HepG2 (cell line): ENCODE results near the gene FAM83D. TPM values are rescaled to one million over a fixed set of nuclear protein-coding genes. Genes with fewer than 3 reads are reported as not detected.
A peak's percentile ranks its signal among the peaks of the same experiment; 100 is the strongest.

ENCODE experiments used
- ATF7 ChIP-seq, 2 experiments: fragments of 450-650 bp in 1 of 2; sonication (generic) in 1 of 2; formaldehyde crosslinking in 1 of 2; IDR thresholded peaks; 2 replicates each; pipeline versions ENCODE4 v1.4.0 to v1.6.1; 2016 to 2020; ENCODE audit warnings: antibody characterized with exemption in 1 of 2, mild to moderate bottlenecking in 1 of 2, missing genetic modification reagents in 1 of 2
- DMTF1 ChIP-seq: sonication (generic); formaldehyde crosslinking; IDR thresholded peaks from 2 replicates; pipeline ENCODE4 v1.4.0; 2020; ENCODE audit warnings: mild to moderate bottlenecking, missing genetic modification reagents
- DNMT3B ChIP-seq: conservative IDR thresholded peaks from 2 replicates; pipeline ENCODE4 v1.6.1; 2016; ENCODE audit warnings: missing biosample characterization, control low read depth
- MTA1 ChIP-seq: sonication (generic); formaldehyde crosslinking; IDR thresholded peaks from 2 replicates; pipeline ENCODE4 v1.4.0; 2020; ENCODE audit warnings: missing genetic modification reagents, mild to moderate bottlenecking, borderline replicate concordance
- NFYC ChIP-seq: IDR thresholded peaks from 2 replicates; pipeline ENCODE4 v1.6.1; 2016; ENCODE audit warnings: missing genetic modification reagents, missing compliant biosample characterization
- PHB2 ChIP-seq: fragments of 450-650 bp; IDR thresholded peaks from 2 replicates; pipeline ENCODE4 v1.6.1; 2018; ENCODE audit not compliant: partially characterized antibody
- POGK ChIP-seq: sonication (generic); formaldehyde crosslinking; conservative IDR thresholded peaks from 2 replicates; pipeline ENCODE4 v1.8.0; 2022; ENCODE audit warnings: mild to moderate bottlenecking, moderate library complexity, missing genetic modification reagents
- RFX3 ChIP-seq: IDR thresholded peaks from 2 replicates; pipeline ENCODE4 v1.6.1; 2016; ENCODE audit warnings: missing biosample characterization, missing genetic modification reagents
- SNAPC4 ChIP-seq: sonication (generic); formaldehyde crosslinking; IDR thresholded peaks from 2 replicates; pipeline ENCODE4 v1.4.0; 2020; ENCODE audit warnings: mild to moderate bottlenecking, missing genetic modification reagents
- ZNF20 ChIP-seq: sonication (generic); formaldehyde crosslinking; IDR thresholded peaks from 2 replicates; pipeline ENCODE4 v1.4.0; 2020; ENCODE audit warnings: mild to moderate bottlenecking, moderate library complexity, missing genetic modification reagents
- ZNF234 ChIP-seq: sonication (generic); formaldehyde crosslinking; conservative IDR thresholded peaks from 2 replicates; pipeline ENCODE4 v1.5.1; 2020; ENCODE audit warnings: mild to moderate bottlenecking, missing genetic modification reagents
- ZNF263 ChIP-seq: sonication (generic); formaldehyde crosslinking; IDR thresholded peaks from 2 replicates; pipeline ENCODE4 v1.4.0; 2020; ENCODE audit warnings: missing genetic modification reagents
- ZNF331 ChIP-seq: sonication (generic); formaldehyde crosslinking; IDR thresholded peaks from 2 replicates; pipeline ENCODE4 v1.4.0; 2020; ENCODE audit warnings: missing genetic modification reagents
- ZNF335 ChIP-seq: sonication (generic); formaldehyde crosslinking; IDR thresholded peaks from 2 replicates; pipeline ENCODE4 v1.4.0; 2020; ENCODE audit warnings: missing genetic modification reagents
- ZNF513 ChIP-seq: sonication (generic); formaldehyde crosslinking; conservative IDR thresholded peaks from 2 replicates; pipeline ENCODE4 v1.5.0; 2020; ENCODE audit warnings: missing genetic modification reagents
- ZNF547 ChIP-seq: sonication (generic); formaldehyde crosslinking; IDR thresholded peaks from 2 replicates; pipeline ENCODE4 v1.5.1; 2020; ENCODE audit warnings: mild to moderate bottlenecking, missing genetic modification reagents
- ZNF652 ChIP-seq: IDR thresholded peaks from 2 replicates; pipeline ENCODE4 v1.6.1; 2016; ENCODE audit warnings: low read depth, borderline replicate concordance
- ZNF672 ChIP-seq: sonication (generic); formaldehyde crosslinking; IDR thresholded peaks from 2 replicates; pipeline ENCODE4 v1.8.1; 2022; ENCODE audit warnings: missing genetic modification reagents
- ZNF7 ChIP-seq: IDR thresholded peaks from 2 replicates; pipeline ENCODE4 v1.6.1; 2016; ENCODE audit warnings: missing biosample characterization, missing genetic modification reagents
- polyA plus RNA-seq, 8 experiments: library from polyadenylated mRNA; depleted of rRNA in 3 of 8; stranded (reverse) in 7 of 8; unstranded in 1 of 8; fragments of >200 nt; fragmentation: Illumina TruSeq in 4 of 8; extraction: Trizol in 4 of 8; gene quantifications; 2 replicates each; pipeline versions ENCODE4 v1.2.1 to v1.2.3, GENCODE V29; 2011 to 2016; ENCODE audit warnings: low read depth in 4 of 8, missing spikeins in 1 of 8, mixed read lengths in 1 of 8; ENCODE audit not compliant: insufficient read depth in 1 of 8
- total RNA-seq, 5 experiments: library from RNA; depleted of rRNA; stranded (reverse); fragments of >200 nt; fragmentation: Illumina TruSeq; extraction: Trizol; gene quantifications; 2 replicates each; pipeline ENCODE4 v1.2.3, GENCODE V29; 2016; ENCODE audit warnings: low read depth in 1 of 5

Gene FAM83D
- total and polyA plus RNA-seq, 2 of the 13 experiments (the other 11 are each of a cell fraction or from before 2014, with no cell fraction given) = 51.4 to 64.0 TPM

- TF ChIP-seq SNAPC4 (CRISPR knock-in tag) (no peak), ZNF335 (peak; percentile 79; the same call in 1 of the 2 replicates), ZNF234 (CRISPR knock-in tag) (no peak; the same call in none of the 2 replicates), ZNF331 (CRISPR knock-in tag) (peak; percentile 69; the same call in 1 of the 2 replicates), ZNF263 (CRISPR knock-in tag) (peak; percentile 71), ZNF672 (no peak; the same call in 1 of the 2 replicates), NFYC (CRISPR knock-in tag) (peak; percentile 99), POGK (CRISPR knock-in tag) (peak; percentile 87), ZNF652 (CRISPR knock-in tag) (no peak), ZNF7 (no peak), DNMT3B (CRISPR knock-in tag) (peak; percentile 54; the same call in 1 of the 2 replicates), MTA1 (CRISPR knock-in tag) (peak; percentile 91; the same call in 1 of the 2 replicates), ZNF513 (CRISPR knock-in tag) (peak; percentile 96), RFX3 (CRISPR knock-in tag) (no peak), ATF7 (IDR thresholded peaks at IDR 0.05) (no peak), ATF7 (CRISPR knock-in tag; IDR thresholded peaks at IDR 0.05) (peak; percentile 14; the same call in 1 of the 2 replicates), PHB2 (no peak), ZNF20 (no peak; the same call in 1 of the 2 replicates), DMTF1 (CRISPR knock-in tag) (no peak), ZNF547 (CRISPR knock-in tag) (peak; percentile 96)
Measured at GRCh38 chr20:38926142-38926933, at the start of gene FAM83D (continued).
